GM19035 (cell line): ENCODE data around the gene RET.

ENCODE experiments used
- ATAC-seq: cut with Tn5 transposase; IDR thresholded peaks from one replicate; pipeline ENCODE4 v1.9.1; 2021; ENCODE audit not compliant: unreplicated experiment

Gene RET

DNA sequence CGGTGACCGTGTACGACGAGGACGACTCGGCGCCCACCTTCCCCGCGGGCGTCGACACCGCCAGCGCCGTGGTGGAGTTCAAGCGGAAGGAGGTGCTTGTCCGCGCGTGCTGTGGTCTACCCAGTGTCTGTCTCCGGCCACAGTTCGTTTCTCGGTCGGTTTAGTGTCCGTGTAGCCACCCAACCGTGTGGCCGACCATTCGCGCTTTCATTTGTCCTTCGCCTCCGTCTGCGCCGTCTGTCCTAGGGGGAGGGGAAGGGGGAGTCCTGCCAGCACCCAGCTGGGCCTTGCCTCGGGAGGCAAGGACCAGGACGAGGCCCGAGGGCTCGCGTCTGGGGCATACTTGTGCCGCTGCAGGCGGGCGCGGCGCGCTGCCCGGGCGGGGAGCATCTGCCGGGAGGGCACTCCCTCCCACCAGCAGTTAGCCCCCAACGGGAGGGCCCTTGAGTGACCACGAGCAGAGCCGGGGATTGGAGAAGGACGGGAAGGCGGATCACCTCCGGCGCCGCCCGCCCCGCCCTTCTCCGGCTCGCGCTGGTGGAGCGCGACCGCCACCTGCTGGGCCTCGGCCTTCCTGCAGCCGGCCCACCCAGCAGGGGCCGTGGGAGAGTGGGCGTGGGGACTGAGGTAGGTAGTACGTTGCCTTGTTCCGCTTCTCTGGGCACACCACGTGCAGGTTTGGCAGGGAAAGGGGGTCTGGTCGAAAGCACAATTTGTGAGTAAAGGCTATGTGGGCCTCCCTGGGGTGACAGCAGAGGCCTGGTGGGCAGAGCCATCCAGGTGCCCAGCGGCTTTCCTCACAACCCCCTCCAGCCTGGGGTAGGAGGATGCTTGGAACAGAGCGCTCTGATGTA is 28.5 kb downstream of the RET start:
- peak; percentile 87 for ATAC-seq

DNA sequence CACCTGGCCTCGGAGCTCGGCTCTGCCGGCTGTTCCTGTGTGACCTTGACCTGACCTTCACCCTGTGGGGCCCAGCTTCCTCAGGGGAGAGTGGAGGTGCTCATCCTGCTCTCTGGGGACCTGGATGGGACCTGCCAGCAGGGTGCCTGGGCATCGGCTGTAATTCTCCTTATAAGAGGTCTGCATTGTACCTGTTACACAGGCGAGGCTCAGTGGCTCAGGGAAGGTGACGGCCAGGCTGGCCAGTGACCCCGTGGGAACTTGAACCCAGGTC is 29.0 kb downstream of the RET start:
- ATAC-seq, result no peak

DNA sequence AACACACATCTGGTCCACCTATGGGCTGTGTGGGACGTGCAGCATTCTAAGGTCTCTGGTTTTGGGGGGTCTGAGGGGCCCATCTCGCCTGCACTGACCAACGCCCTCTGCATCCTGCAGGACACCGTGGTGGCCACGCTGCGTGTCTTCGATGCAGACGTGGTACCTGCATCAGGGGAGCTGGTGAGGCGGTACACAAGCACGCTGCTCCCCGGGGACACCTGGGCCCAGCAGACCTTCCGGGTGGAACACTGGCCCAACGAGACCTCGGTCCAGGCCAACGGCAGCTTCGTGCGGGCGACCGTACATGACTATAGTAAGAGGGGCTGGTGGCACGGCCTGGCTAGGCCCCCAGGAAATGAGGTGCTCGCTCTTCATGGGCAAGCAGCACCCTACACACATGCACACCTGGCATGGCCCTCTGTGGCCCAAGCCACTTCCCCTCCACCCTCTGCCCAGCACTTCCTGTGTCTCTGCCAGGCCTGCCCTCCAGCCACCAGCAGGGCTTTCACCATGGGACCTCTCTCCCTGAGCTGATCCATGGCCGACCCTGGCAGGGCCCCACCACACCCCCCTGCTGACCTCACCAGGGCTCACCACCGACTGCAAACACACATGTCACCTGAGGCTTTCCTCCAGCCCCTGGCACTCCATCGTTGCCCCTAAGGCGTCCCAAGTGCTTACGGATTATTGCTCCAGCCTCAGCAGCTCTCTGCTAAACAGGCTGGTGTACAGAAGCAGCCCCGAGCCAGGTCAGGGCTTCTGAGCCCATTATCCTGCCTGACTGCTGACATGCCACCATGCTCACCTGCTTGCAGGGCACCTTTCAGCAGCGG is 29.6 kb downstream of the RET start:
- no peak for ATAC-seq

- no peak for ATAC-seq
Measured at GRCh38 chr10:43108951-43109350, 32.1 kb downstream of the RET start.

DNA sequence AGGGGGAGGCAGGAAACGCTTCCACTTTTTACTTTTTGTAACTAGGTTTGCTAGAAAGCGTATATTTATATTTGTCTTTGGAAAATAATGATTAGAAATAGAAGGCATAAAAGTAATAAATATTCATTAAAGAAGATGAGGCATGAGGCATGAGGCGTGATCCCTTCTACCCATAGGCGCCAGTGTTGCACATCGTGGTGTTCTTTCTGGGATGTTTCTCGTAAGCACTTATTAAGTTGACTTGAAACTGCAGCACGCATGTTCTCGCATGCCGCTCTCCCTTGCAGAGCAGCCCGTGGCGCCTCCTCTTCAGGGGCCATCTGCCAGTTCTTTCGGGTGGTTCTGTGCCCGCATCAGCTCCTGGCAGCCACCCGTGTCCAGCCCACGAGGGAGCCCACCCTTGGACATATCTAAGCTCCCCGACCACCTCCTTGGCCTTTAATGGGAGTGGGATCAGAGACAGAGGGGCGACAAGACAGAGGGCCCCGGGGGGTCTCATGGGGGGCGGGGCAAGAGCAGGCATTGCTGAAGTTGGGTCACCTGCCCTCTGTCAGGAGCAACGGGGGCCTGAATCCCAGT is 32.9 kb downstream of the RET start:
- no peak for ATAC-seq

DNA sequence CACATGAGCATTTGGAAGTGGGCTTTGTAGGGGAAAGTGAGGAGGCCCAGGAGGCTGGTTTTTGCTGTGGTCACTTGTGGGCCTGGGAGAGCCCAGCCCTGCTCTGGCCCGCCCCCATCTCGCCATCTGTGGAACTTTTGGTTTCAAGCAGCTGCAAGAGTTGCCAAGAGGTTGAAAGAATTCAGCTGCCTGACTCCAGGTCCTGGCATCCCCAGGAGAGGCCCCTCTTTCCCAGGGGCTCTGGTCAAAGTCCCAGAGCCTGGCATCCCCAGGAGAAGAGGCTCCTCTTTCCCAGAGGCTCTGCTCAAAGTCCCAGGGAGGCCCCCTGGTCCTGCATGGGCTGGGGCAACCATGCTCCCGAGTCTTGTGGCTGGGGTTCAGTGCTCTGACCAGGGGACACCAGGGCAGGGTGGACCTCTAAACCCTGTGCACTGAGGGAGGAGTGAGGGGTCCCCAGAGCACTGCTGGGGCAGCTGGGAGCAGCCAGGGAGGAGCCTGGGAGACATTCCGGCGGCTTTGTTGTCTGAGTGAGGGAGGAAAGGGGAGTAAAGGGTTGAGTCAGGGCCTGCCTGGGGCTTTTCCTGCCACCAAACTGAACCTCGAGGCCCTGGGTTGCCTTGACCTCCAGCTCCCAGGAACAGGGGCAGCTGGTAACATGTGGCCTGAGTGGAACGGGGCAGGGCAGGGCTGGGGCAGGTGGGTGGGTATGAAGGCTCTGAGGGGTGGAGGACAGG is 33.6 kb downstream of the RET start:
- ATAC-seq, result no peak

- no peak for ATAC-seq
Measured at GRCh38 chr10:43111101-43111500, 34.2 kb downstream of the RET start.

DNA sequence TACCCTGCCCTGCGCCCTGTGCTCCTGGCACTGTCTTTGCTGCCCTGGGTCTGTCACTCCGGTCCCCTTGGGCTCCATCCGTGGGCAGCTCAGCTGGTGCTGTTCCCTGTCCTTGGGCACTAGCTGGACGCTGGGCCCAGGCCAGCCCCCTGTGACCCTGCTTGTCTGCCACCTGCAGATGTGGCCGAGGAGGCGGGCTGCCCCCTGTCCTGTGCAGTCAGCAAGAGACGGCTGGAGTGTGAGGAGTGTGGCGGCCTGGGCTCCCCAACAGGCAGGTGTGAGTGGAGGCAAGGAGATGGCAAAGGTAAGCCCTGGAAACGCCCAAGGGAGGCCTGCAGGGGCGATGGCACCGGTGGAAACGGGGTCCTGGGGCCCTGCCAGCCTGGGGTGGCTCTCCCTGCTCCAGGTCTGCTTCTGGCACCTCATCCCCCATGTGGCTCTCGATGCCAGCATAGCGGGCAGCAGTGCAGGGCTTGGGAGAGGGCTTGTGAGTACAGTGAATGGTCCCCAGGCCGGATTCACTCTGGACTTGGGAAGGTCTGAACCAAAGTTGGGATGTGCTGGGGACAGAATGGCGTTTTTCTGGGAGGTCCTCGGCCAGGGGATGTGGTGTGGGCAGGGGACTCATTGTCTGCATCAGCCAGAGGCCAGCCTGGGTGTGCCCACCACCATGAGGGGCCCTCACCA is 35.2 kb downstream of the RET start:
- ATAC-seq, result no peak

GRCh38 chr10:43112608-43112961 is 35.7 kb downstream of the RET start:
- ATAC-seq, result no peak

DNA sequence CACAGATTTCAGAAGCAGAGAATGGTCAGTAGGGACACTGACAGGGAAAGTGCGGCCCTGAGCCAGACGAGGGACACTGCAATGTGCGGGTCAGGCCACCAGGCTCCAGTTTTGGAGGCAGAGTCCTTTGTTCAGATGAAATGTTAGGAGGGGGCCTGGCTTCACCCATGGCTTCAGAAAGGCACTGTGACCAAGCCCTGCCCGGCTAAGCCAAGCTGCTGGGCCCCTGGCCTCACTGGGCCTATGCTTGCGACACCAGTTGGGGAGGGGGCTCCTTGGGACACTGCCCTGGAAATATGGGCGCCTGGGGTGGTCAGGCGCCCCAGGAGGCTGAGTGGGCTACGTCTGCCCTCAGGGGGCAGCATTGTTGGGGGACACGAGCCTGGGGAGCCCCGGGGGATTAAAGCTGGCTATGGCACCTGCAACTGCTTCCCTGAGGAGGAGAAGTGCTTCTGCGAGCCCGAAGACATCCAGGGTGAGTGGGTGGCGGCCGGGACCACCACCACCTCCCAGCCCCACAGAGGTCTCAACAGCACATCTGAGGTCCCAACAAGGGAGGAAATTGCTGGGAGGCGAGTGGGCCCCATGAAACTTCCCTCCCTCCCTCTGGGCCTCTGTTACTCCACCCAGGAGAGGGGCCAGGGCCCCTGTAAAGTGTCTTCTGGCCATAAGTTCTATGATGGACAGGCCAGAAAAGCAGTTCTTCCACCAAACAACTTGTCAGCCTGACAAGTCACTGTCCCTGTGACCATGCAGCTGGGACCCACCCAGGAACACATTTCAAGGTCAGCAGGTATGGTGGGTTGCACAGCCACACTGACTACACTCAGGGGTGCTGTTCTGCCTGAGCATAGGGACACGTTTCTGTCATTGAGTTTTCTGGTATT is 36.6 kb downstream of the RET start:
- no peak for ATAC-seq

- ATAC-seq, result no peak
Measured at GRCh38 chr10:43114088-43114742, 37.3 kb downstream of the RET start.

GRCh38 chr10:43114743-43115611 is 38.1 kb downstream of the RET start:
- no peak for ATAC-seq

DNA sequence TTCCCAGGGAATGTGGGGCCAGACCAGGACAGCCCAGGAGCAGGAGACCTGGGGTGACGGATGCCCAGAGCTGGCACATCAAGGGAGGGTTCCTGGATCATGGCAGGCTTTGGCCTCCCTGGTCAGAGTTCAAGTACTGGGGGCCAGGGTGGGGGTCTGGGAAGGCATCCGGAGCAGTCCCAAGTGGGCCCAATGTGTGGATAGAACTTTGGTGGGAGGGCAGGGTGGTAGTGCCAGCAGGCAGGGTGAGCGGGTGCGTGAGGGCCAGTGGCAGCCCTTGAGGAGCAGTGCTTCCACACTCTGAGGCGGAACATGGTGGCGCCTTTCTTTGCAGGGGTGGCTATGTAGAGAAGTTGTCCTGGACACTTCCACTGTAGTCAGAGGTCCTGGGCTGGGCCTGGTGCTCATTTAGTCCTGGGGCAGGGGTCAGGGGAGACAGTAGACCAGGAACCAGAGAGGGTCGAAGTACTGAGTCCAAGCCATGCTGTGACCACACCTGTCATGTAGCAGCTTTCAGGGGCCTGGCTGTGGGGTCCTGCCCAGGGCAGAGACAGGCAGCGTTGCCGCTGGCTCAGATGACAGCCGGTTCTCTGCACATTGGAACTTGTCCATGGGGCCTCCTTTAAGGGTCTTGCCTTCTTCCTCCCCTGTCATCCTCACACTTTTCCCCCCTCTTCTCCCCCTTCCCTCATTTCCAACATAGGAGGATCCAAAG is 39.2 kb downstream of the RET start:
- no peak for ATAC-seq

- ATAC-seq, result no peak
Measured at GRCh38 chr10:43116596-43116995, 39.7 kb downstream of the RET start.

DNA sequence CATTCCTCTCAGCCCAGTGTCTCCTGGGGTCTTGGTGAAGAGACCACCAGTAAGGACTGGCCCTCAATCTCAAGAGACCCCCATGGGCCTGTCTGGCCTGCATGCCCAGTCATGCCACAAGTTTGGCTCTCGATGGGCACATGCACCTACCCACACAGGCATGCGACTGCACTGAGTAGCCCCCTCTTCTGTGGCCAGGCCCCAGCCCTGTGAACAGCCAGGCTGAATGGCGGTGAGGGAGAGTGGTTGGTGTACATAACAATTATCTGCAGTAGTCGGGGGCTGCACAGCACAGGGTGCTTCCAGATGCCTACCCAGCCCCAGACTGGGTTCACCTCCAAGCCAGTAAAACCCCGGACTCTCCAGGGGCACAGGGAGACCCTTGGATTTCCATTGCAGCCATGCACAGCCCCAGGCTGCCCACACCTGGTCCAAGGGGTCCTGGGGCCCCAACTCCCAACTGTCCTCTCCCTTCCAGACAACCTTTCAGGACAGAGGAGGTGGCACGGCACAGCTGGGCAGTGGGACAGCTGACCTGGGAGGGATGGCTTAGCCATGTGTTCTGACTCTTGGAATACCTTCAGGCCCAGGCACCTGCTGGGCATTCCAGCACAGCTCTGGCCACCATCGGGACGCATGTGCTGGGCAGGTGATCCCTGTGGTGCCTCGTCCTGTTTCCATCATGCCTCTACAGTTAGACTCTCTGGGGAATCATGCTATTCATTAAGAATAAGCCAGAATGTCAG is 40.3 kb downstream of the RET start:
- ATAC-seq, result no peak

DNA sequence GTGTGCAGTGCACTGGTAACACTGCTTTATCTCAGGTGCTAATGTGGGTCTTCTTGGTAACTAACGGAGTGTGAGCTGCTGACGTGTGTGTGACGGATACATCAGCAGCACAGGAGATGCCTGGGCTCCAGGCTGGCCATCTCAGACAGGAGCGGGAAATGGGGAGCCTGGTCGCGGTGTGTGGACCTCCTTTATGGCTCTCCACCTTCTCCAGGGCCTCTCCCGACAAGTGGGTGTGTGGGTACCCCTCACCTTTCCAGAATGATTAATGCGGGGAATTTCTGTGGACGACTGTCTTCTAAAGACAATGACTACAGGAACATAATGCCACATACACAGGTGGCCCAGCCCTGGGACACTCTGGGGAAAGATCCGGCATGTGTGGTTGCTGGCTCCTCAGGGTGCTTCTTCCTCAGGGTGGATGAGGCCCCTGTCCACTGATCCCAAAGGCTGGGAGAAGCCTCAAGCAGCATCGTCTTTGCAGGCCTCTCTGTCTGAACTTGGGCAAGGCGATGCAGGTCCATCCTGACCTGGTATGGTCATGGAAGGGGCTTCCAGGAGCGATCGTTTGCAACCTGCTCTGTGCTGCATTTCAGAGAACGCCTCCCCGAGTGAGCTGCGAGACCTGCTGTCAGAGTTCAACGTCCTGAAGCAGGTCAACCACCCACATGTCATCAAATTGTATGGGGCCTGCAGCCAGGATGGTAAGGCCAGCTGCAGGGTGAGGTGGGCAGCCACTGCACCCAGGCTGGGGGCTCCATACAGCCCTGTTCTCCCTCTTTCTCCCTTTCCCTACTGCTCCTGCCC is 41.1 kb downstream of the RET start:
- no peak for ATAC-seq
